Breast epithelium (tissue), 3 donors: ENCODE data around the gene STX16.

ENCODE experiments used
- POLR2A ChIP-seq: fragments of 450-650 bp; IDR thresholded peaks from one replicate; pipeline ENCODE4 v1.6.1; 2016; ENCODE audit warnings: antibody characterized with exemption, mild to moderate bottlenecking, moderate library complexity
- TF ChIP-seq, protein P1 (sequence below), 3 donors: fragments of 450-650 bp; IDR thresholded peaks; one replicate each; pipeline ENCODE4 v1.5.1; 2016 to 2017; ENCODE audit warnings: antibody characterized with exemption in 3 of 3, mild to moderate bottlenecking in 3 of 3, moderate library complexity in 3 of 3

DNA sequence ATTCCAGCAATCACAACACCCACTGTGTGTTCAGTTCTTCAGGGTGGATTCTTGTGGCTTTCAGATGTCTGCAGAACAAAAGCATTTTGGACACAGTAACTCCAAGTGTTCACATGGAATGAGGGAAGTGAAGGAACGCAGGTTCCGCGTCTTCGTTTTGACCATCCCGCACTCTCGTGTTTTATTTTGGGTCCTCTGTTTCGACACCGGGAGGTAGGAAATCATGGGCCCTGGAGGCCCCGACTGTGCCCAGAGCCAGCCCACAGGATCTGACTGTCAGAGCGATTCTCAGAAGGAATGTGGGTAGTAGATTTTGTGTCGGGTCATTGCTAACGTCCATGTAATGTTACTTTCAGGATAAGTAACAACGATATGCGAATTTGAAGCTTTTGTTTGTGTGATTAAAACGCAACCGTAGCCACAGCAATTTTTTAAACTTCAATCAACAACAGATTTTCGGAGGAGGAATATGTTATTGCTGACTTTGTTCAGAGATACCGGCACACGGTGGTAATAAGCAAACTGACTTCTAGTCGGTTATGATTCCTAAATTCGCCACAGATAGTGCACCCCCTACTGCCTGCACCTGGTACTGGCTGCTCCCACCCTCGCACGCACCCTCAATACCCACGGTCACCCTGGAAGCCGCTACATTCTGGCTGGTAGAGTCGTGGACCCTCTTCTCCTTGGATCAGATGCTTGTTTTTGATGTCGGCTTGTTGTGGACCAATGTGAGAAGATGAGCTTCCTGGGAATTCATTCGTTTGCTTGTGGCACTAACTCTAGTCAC is 52.0 kb downstream of the STX16 start:
- no peak for TF ChIP-seq POLR2A
- TF ChIP-seq, protein P1, sequence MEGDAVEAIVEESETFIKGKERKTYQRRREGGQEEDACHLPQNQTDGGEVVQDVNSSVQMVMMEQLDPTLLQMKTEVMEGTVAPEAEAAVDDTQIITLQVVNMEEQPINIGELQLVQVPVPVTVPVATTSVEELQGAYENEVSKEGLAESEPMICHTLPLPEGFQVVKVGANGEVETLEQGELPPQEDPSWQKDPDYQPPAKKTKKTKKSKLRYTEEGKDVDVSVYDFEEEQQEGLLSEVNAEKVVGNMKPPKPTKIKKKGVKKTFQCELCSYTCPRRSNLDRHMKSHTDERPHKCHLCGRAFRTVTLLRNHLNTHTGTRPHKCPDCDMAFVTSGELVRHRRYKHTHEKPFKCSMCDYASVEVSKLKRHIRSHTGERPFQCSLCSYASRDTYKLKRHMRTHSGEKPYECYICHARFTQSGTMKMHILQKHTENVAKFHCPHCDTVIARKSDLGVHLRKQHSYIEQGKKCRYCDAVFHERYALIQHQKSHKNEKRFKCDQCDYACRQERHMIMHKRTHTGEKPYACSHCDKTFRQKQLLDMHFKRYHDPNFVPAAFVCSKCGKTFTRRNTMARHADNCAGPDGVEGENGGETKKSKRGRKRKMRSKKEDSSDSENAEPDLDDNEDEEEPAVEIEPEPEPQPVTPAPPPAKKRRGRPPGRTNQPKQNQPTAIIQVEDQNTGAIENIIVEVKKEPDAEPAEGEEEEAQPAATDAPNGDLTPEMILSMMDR (IDR thresholded peaks at IDR 0.05), result no peak
